ENCODE measurements around the gene CSMD2.

Gene CSMD2

DNA sequence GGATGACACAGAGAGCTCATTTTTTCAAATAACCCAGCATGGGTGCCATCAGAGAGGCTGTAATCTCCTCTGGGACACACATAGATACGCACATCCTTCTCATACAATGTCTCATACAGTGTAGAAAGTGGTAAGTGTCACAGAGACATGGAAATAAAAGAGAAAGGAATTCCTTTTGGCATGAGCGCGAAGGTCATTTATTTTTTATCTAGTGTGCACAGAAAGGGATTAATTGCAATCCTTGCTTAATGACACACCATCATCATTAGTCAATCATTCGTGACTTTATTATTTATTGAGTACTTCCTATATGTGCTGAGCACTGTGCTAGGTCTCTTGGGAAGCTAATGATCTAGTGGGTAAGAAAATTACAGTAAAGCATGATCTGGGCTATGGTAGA lies 687.6 kb downstream of the CSMD2 start:
- Histone ChIP-seq H3K27me3 (ENCODE audit: insufficient read depth, insufficient read length) (no peaks in the 10 kb centered on the region), H3K9ac (ENCODE audit: insufficient read length, low read depth) (no peak overlapping the region), H3K4me3 (ENCODE audit: insufficient read length, low read depth) (no peak overlapping the region), H3K9me3 (ENCODE audit: insufficient read depth, low read length) (no peaks in the 10 kb centered on the region), H3K4me1 (ENCODE audit: insufficient read depth, insufficient read length) (no peaks in the 10 kb centered on the region), H3K36me3 (ENCODE audit: insufficient read depth, insufficient read length, low read length) (peaks cover 37% of the 10 kb centered on the region)
- no peak for DNase-seq (ENCODE audit: low read depth, low spot score)
- TF ChIP-seq YY1 (IDR thresholded peaks at IDR 0.05; ENCODE audit: insufficient read depth, insufficient read length) = no peak

GRCh38 chr1:33473900-33474299 lies 691.1 kb downstream of the CSMD2 start:
- no peak for TF ChIP-seq YY1 (IDR thresholded peaks at IDR 0.05; ENCODE audit: insufficient read depth, insufficient read length)
- no peak for TF ChIP-seq ZNF274 (IDR thresholded peaks at IDR 0.05; ENCODE audit: low read depth, low read length)
- no peak overlapping the region for H3K9ac ChIP-seq (ENCODE audit: insufficient read length, low read depth)
- no peak for DNase-seq (ENCODE audit: low read depth, low spot score)
- H3K4me3 ChIP-seq (ENCODE audit: insufficient read length, low read depth) = no peak overlapping the region
- peaks cover 8% of the 10 kb centered on the region for H3K36me3 ChIP-seq (ENCODE audit: insufficient read depth, insufficient read length, low read length)
- no peaks in the 10 kb centered on the region for H3K27me3 ChIP-seq (ENCODE audit: insufficient read depth, insufficient read length)
- peaks cover 3% of the 10 kb centered on the region for H3K4me1 ChIP-seq (ENCODE audit: insufficient read depth, insufficient read length)
- H3K9me3 ChIP-seq (ENCODE audit: insufficient read depth, low read length) = no peaks in the 10 kb centered on the region

GRCh38 chr1:33472269-33472980 lies 692.6 kb downstream of the CSMD2 start, which contains the start of gene ZSCAN20:
Gene ZSCAN20, plus strand, starts transcription at chr1:33472645. Its CDS starts 6,644 bp downstream, at chr1:33479289.
- peak; percentile 99 for DNase-seq (ENCODE audit: low read depth, low spot score)
- TF ChIP-seq SUZ12 (IDR thresholded peaks at IDR 0.05; ENCODE audit: extremely low read depth, insufficient read depth, insufficient read length) (no peak), ZNF274 (IDR thresholded peaks at IDR 0.05; ENCODE audit: low read depth, low read length) (no peak), YY1 (IDR thresholded peaks at IDR 0.05; ENCODE audit: insufficient read depth, insufficient read length) (no peak)
- Histone ChIP-seq H3K4me1 (ENCODE audit: insufficient read depth, insufficient read length) (peaks cover 12% of the 10 kb centered on the region), H3K9me3 (ENCODE audit: insufficient read depth, low read length) (no peaks in the 10 kb centered on the region), H3K36me3 (ENCODE audit: insufficient read depth, insufficient read length, low read length) (peaks cover 4% of the 10 kb centered on the region), H3K9ac (ENCODE audit: insufficient read length, low read depth) (peak within 1 kb of the TSS; percentile 79), H3K4me3 (ENCODE audit: insufficient read length, low read depth) (peak within 1 kb of the TSS; percentile 66), H3K27me3 (ENCODE audit: insufficient read depth, insufficient read length) (no peaks in the 10 kb centered on the region)

GRCh38 chr1:33471416-33471815 lies 693.6 kb downstream of the CSMD2 start:
- DNase-seq (ENCODE audit: low read depth, low spot score) = no peak
- peaks cover 4% of the 10 kb centered on the region for H3K36me3 ChIP-seq (ENCODE audit: insufficient read depth, insufficient read length, low read length)
- H3K9me3 ChIP-seq (ENCODE audit: insufficient read depth, low read length) = no peaks in the 10 kb centered on the region
- H3K9ac ChIP-seq (ENCODE audit: insufficient read length, low read depth) = no peak overlapping the region
- peaks cover 12% of the 10 kb centered on the region for H3K4me1 ChIP-seq (ENCODE audit: insufficient read depth, insufficient read length)
- H3K27me3 ChIP-seq (ENCODE audit: insufficient read depth, insufficient read length) = no peaks in the 10 kb centered on the region
- no peak overlapping the region for H3K4me3 ChIP-seq (ENCODE audit: insufficient read length, low read depth)
- TF ChIP-seq ZNF274 (IDR thresholded peaks at IDR 0.05; ENCODE audit: low read depth, low read length) (no peak), YY1 (IDR thresholded peaks at IDR 0.05; ENCODE audit: insufficient read depth, insufficient read length) (no peak), SUZ12 (IDR thresholded peaks at IDR 0.05; ENCODE audit: extremely low read depth, insufficient read depth, insufficient read length) (no peak)

GRCh38 chr1:33470495-33471012 lies 694.5 kb downstream of the CSMD2 start:
- H3K4me3 ChIP-seq (ENCODE audit: insufficient read length, low read depth) = no peak overlapping the region
- H3K4me1 ChIP-seq (ENCODE audit: insufficient read depth, insufficient read length) = peaks cover 12% of the 10 kb centered on the region
- DNase-seq (ENCODE audit: low read depth, low spot score) = peak; percentile 82
- no peaks in the 10 kb centered on the region for H3K9me3 ChIP-seq (ENCODE audit: insufficient read depth, low read length)
- no peaks in the 10 kb centered on the region for H3K36me3 ChIP-seq (ENCODE audit: insufficient read depth, insufficient read length, low read length)
- H3K27me3 ChIP-seq (ENCODE audit: insufficient read depth, insufficient read length) = no peaks in the 10 kb centered on the region
- H3K9ac ChIP-seq (ENCODE audit: insufficient read length, low read depth) = no peak overlapping the region
- TF ChIP-seq SUZ12 (IDR thresholded peaks at IDR 0.05; ENCODE audit: extremely low read depth, insufficient read depth, insufficient read length) (no peak), YY1 (IDR thresholded peaks at IDR 0.05; ENCODE audit: insufficient read depth, insufficient read length) (no peak), ZNF274 (IDR thresholded peaks at IDR 0.05; ENCODE audit: low read depth, low read length) (no peak)

- no peak overlapping the region for H3K4me3 ChIP-seq (ENCODE audit: insufficient read length, low read depth)
- no peaks in the 10 kb centered on the region for H3K27me3 ChIP-seq (ENCODE audit: insufficient read depth, insufficient read length)
- no peak for TF ChIP-seq YY1 (IDR thresholded peaks at IDR 0.05; ENCODE audit: insufficient read depth, insufficient read length)
- TF ChIP-seq SUZ12 (IDR thresholded peaks at IDR 0.05; ENCODE audit: extremely low read depth, insufficient read depth, insufficient read length) = no peak
- no peak for TF ChIP-seq ZNF274 (IDR thresholded peaks at IDR 0.05; ENCODE audit: low read depth, low read length)
- H3K9ac ChIP-seq (ENCODE audit: insufficient read length, low read depth) = no peak overlapping the region
- H3K4me1 ChIP-seq (ENCODE audit: insufficient read depth, insufficient read length) = peaks cover 12% of the 10 kb centered on the region
- H3K36me3 ChIP-seq (ENCODE audit: insufficient read depth, insufficient read length, low read length) = no peaks in the 10 kb centered on the region
- DNase-seq (ENCODE audit: low read depth, low spot score) = no peak
- no peaks in the 10 kb centered on the region for H3K9me3 ChIP-seq (ENCODE audit: insufficient read depth, low read length)
Measured at GRCh38 chr1:33469691-33470090, 695.3 kb downstream of the CSMD2 start.

- no peak for TF ChIP-seq YY1 (IDR thresholded peaks at IDR 0.05; ENCODE audit: insufficient read depth, insufficient read length)
- no peak for TF ChIP-seq ZNF274 (IDR thresholded peaks at IDR 0.05; ENCODE audit: low read depth, low read length)
- TF ChIP-seq SUZ12 (IDR thresholded peaks at IDR 0.05; ENCODE audit: extremely low read depth, insufficient read depth, insufficient read length) = no peak
- DNase-seq (ENCODE audit: low read depth, low spot score) = no peak
- Histone ChIP-seq H3K9ac (ENCODE audit: insufficient read length, low read depth) (no peak overlapping the region), H3K4me1 (ENCODE audit: insufficient read depth, insufficient read length) (peaks cover 12% of the 10 kb centered on the region), H3K9me3 (ENCODE audit: insufficient read depth, low read length) (no peaks in the 10 kb centered on the region), H3K4me3 (ENCODE audit: insufficient read length, low read depth) (no peak overlapping the region), H3K27me3 (ENCODE audit: insufficient read depth, insufficient read length) (no peaks in the 10 kb centered on the region), H3K36me3 (ENCODE audit: insufficient read depth, insufficient read length, low read length) (no peaks in the 10 kb centered on the region)
Measured at GRCh38 chr1:33468967-33469366, 696.1 kb downstream of the CSMD2 start.

Measured in NT2/D1 (cell line).